HG03558 (cell line): ENCODE results near the gene SLC16A8.

Experiments
- ATAC-seq: cut with Tn5 transposase; IDR thresholded peaks from one replicate; pipeline ENCODE4 v1.9.1; 2021; ENCODE audit warnings: moderate number of reproducible peaks; ENCODE audit not compliant: unreplicated experiment; ENCODE audit errors: extremely low read depth

The SLC16A8 gene

DNA sequence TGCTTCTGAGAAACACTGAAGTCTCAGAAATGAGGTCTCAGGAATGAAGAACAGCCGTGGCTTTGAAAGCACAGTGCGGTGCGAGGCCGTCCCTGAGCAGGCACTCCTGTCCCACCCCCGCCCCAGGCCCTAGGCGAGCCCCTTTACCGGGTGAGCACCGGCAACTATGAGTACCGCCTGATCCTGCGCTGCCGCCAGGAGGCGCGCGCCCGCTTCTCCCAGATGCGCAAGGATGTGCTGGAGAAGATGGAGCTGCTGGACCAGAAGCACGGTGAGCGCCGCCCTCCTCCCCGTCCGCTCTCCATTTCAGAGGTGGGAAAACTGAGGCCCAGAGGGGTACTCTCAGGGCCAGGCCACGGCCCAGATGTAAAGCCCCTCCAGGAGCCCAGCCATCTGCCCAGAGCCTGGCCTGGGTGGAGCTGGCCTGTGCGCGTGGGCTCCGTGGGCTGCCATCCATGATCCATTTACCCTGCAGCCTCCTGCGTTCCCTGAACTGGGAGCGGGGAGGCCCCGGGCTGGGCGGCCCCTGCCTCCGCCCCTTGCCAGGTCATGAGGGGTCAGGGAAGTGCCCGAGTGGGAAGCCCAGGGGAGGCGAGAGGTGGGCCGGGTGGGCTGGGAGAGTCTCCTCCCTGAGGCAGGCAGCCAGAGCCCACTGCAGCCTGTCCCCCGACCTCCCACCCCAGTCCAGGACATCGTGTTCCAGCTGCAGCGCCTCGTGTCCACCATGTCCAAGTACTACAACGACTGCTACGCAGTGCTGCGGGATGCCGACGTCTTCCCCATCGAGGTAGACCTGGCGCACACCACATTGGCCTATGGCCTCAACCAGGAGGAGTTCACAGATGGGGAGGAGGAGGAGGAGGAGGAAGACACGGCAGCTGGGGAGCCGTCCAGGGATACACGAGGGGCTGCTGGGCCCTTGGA lies 9.5 kb downstream of the SLC16A8 start:
- ATAC-seq = no peak

DNA sequence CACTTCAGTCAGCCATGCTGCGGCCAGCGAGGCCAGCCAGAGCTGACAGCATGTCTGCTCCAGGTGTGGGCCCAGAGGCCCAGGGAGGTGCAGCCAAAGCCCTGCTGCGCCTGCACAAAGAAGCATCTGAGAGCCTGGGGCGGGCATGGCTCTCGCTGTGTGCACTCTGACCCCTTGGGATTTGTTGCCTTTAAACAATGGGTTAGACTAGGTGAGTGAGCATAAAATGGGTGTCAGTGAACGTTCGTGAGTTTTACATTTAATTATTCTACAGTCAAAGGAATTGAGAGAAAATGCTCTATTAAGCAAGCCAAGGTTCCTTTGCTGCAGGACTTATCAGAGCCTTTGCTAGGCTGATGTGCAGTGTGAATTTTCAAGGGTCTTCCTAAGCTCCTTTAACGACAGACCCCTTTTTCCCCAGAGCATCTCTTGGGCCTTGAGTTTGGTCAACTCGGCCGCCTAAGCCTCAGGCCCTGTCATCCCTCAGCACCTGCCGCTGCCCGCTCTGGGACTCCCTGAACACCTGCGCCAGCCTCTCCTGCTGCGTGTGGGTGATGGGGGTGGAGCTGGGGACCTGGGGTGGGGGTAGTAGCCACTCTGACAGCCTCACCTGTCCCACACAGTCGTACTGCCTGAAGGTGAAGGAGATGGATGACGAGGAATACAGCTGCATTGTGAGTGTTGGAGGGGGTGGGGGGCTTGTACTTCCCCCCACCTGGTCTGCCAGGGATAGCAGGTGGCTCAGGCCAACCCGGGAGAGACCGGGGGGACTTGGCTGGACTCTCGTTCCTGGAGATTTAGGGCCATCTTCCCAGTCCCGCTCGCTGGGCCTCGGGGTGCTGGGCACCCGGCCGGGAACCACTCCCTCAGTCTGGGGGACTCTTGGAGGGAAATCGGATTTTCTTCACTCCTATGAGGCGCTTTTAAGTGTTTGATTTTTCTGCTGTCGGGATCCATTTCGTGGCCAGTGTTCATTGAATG lies 10.5 kb downstream of the SLC16A8 start:
- no peak for ATAC-seq

DNA sequence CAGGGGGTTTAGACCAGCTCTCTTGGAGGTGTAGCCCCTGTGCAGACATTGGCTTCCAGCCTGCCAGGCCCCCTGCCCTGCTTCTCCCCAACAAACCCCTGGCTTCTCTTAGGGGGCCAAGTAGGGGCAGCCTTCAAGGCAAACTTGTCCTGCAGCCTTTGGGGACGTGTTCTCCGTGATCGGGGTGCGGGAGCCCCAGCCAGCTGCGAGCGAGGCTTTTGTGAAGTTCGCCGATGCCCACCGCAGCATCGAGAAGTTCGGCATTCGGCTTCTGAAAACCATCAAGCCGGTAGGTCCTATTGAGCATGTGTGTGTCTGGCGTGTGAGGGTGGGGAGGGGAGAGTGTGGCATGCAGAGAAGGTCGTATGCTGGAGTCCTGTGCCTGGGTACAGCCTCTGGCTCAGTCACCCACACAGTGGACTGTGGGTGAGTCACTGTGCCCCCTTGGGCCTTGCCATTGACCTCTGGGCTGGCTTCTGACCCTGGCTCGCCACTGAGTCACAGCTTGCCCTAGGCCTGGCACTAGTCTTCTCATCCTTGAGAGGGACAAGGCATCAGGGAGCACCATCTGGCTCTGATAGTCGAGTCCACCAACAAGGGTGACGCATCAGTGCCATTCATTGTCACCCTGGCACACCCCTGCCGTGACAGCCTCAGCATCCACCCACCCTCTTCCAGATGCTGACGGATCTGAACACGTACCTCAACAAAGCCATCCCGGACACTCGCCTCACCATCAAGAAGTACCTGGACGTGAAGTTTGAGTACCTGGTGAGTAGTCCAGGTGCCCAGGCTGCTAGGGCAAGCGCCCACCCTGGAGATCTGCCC lies 11.4 kb downstream of the SLC16A8 start:
- ATAC-seq = no peak

- ATAC-seq = no peak
These were observed 12.3 kb downstream of the SLC16A8 start for GRCh38 chr22:38071421-38072321.

DNA sequence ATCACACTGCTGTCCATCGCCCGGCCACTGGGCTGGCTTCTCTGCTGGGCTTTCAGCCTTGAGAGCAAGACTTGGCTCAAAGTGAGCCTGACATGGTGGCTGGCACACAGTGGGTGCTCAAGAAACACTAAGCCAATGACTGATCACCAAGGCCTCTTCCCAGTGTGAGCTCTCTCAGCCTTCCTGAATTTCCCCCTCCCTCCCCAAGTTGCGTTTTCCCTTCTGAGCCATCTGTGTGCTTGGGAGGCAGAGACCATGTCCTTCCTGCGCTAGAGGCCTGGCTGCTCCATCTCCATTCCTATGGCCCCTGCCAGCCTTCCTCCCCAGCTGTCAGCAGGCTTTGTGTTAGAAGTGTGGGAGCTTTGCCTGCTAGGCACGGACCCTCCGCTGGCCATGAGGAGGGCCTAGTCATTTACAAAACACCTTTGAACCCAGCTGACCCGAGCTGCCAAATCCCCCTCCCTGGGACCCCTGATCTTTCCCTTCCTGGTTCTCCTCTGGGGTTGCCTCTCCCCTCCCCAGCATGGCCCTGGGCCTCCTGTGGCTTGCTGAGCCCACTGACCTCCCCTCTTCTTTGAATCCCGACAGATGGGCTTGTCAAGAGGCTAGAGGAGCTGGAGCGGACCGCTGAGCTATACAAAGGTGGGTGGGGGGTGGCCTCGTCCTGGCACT lies 13.6 kb downstream of the SLC16A8 start:
- no peak for ATAC-seq

GRCh38 chr22:38069372-38070249 lies 14.4 kb downstream of the SLC16A8 start:
- no peak for ATAC-seq

DNA sequence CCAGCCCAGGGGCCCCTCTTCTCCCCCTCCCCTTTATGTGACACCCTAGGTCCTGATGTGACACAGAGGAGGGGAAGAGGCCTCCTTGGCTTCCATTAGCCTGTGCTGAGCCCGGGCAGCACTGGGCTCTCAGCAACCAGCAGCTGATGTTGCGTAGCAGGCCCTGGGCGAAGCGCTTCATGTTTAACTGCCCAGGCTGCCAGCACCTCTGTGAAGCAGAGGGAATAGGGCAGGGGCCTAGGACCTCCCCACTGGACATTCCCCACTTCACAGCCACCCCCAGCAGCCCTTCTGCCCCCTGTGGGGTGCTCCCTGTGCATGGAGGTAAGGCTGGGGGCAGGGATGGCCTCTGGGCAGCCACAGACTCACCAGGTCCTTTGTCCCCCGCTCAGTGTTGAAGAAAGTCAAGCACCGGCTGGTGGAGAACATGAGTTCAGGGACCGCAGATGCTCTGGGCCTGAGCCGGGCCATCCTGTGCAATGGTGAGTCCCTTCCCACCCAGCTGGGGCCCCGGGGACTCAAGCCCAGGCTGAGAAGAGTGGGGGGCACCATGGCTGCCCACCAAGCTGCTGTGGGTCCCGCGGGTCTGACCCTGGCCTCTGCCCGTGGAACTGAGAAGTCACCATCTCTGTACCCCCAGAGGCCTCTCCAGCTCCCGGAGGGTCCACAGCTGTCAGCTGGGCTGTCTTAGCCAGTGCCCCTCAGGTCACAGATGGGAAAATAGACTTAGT lies 15.2 kb downstream of the SLC16A8 start:
- ATAC-seq = no peak

GRCh38 chr22:38067761-38068360 lies 16.1 kb downstream of the SLC16A8 start:
- no peak for ATAC-seq

DNA sequence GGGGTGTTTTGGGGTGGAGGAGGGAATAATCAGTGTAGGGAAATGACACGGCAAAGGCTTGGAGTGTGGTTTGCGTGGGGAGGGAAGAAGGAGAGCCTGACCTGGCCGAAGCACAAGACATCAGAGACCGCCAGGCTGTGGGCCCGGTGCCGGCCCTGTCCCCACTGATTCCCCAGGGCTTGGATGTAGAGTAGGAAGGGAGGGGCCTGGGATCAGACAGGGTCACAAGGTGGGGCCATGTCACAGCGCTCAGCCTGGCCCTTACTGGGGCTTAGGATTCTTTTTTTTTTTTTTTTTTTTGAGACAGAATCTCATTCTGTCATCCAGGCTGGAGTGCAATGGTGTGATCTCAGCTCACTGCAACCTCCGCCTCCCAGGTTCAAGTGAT lies 17.0 kb downstream of the SLC16A8 start:
- ATAC-seq = no peak

GRCh38 chr22:38066381-38067027 lies 17.5 kb downstream of the SLC16A8 start:
- ATAC-seq = no peak

GRCh38 chr22:38065539-38065938 lies 18.4 kb downstream of the SLC16A8 start:
- no peak for ATAC-seq

DNA sequence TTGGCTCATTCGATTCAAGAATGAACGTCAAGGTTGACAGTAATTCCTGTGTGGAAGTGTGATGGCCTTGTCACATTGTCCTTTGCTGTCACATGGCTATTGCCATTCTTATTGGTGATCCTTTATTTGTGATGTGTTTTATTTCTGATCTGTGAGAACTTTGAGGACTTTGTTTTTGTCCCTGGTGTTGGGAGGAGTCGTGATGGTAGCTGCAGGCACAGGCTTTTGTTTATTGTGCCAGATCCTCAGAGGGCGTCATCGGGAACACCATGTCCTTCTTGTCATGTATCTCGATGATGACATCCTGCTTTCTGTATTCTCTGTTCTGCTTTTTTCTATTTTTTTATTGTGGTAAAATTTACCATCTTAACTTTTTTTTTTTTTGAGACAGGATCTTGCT lies 21.2 kb downstream of the SLC16A8 start:
- ATAC-seq = no peak

DNA sequence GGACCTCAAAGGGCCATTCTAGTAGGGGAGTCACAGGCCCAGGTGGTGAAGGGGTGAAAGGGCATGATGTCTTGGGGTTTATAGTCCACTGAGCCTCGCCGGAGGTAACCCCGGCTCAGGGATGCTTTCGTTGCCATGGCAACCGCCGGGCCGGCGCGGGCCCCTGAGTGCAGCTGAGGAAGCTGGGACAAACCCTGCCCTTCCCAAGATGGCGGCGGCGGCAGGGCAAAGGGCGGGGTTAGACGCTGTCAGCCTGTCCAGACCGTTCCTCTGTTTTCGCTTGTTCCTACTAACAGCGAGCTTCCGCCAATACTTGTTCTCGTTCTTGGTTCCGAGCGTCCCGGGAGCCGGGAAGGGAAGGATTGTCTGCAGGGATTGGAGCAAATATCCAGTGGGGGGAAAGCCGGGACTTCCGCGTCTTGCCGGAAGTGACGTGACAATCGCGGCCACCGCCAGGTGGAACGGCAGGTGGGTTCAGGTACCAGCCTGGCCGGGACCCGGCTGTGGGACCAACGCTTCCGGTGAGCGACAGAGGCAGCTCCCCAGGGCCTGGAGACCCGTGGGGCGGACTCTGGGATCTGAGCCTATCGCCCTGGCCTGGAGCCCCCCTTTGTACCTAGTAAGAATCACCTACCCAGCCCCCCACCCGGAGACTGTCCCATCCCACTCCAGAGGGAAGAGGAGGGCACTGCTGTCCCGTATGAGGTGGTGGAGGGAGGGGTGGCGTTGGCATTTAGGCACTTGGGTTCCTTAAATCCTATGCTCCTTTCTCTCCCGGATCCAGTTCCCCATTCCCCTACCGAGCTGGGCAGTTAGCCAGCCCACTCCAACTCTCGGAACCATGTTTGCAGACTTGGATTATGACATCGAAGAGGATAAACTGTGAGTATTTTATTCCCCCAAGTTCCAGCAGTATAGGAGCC lies 26.8 kb downstream of the SLC16A8 start, which contains the start of gene PICK1:
Gene PICK1 (plus strand): TSS at position 436 of the 923 bp plus-strand sequence. CDS start 406 bp downstream, at position 842.
- no peak for ATAC-seq

DNA sequence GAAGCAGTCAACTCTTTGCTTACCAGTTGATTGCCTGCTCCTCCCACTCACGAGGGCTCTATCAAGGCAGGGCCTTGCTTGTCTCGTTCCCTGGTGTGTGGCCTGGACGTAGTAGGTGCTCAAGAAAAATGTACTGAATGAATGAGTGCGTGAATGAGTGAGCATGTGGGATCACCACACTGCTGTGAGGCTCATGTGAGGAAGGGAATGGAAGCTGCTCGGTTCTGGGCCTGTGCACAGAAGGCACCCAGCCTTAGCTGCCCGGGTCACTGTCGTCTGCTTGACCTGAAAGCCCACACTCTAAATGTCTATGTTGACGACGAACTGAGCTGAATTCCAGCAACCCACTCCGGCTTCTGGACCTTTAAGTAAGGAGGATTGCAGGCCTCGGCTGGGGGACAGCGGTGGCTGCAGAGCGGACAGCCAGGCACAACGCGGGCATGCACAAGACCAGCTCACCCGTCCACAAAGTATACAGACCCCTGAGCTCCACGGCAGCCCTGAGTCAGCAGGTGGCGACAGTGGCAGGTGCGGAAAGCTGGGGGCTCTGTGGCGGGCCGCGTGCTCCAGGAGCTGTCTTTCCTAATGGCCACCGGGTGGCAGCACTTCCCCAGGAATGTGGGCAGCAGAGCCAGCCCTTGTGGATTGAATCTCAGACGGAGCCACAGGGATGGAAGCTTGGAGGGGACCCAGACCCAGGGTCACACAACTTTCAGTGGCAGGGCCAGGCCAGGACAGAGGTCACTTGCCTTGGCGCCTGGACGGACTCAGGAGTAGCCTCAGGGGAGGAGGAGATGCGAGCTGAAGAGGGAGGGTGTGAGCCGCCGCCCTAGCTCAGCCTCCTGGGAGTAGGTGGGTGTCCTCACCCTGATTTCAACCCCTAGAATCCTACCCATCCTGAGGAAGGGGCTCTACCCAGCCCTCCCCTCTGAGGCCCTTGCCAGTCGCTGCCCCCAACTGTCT lies 31.8 kb downstream of the SLC16A8 start:
- ATAC-seq = no peak
